Measurements from ENCODE around the gene SAT2.
A peak's percentile ranks its signal among the peaks of the same experiment; 100 is the strongest.

Gene SAT2

DNA sequence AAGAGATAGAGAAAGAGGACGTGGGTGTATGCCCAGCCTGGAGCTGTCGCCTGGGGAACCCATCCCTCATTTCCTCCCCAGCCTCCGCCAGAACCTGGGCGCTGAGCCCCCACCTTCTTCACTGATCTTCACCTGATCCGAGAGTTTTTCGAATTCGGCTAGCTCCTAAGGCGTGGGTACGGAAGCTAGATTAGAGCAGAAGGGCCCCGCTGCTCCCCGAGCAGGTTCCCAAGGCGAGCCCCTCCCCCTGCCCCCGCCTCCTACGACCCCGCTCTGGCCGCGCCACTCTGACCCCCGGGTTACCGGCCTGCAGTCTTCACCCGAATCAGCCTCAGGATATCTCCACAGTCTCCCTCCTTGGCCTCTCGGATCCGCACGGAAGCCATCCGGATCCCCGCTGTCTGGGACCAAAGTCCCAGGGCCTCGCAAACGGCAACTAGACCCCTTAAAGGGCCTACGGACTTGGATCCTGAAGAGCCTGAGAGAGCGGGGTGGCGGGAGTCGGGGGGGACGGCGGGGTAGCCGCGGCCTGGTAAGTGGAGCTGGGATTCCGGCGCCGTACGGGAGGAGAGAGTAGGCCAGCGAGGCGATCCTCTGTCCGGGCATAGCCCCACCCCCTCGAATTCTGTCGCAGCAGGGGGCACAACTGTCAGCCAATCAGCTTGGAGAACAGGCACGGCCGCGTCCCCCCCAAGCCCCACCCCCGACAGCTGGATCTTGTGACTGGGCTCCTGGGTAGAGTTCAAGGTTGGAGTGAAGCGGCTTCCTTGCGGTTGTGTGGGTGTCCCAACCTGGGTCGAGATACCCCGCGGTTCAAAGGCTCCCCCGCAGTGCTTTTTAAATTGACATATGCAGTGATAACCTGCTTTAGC, at the start of gene SAT2:
Gene SAT2, minus strand, starts transcription at position 572 of the 872 bp plus-strand sequence. Its CDS starts 186 bp downstream, at position 386.
- TF ChIP-seq, protein P1, sequence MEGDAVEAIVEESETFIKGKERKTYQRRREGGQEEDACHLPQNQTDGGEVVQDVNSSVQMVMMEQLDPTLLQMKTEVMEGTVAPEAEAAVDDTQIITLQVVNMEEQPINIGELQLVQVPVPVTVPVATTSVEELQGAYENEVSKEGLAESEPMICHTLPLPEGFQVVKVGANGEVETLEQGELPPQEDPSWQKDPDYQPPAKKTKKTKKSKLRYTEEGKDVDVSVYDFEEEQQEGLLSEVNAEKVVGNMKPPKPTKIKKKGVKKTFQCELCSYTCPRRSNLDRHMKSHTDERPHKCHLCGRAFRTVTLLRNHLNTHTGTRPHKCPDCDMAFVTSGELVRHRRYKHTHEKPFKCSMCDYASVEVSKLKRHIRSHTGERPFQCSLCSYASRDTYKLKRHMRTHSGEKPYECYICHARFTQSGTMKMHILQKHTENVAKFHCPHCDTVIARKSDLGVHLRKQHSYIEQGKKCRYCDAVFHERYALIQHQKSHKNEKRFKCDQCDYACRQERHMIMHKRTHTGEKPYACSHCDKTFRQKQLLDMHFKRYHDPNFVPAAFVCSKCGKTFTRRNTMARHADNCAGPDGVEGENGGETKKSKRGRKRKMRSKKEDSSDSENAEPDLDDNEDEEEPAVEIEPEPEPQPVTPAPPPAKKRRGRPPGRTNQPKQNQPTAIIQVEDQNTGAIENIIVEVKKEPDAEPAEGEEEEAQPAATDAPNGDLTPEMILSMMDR (IDR thresholded peaks at IDR 0.05; ENCODE audit: unreplicated experiment in 3 of 3) = no peak
- Mint-ChIP-seq H3K36me3 (ENCODE audit: low read depth) (peaks cover 13% of the 10 kb centered on the region), H3K4me3 (peak within 1 kb of the TSS; percentile 97 to 98 (median 97)), H3K27ac (peak within 1 kb of the TSS; percentile 94 to 98 (median 97)), H3K27me3 (ENCODE audit: low read depth) (no peaks in the 10 kb centered on the region), H3K4me1 (peaks cover 10% of the 10 kb centered on the region), H3K9me3 (no peaks in the 10 kb centered on the region)

DNA sequence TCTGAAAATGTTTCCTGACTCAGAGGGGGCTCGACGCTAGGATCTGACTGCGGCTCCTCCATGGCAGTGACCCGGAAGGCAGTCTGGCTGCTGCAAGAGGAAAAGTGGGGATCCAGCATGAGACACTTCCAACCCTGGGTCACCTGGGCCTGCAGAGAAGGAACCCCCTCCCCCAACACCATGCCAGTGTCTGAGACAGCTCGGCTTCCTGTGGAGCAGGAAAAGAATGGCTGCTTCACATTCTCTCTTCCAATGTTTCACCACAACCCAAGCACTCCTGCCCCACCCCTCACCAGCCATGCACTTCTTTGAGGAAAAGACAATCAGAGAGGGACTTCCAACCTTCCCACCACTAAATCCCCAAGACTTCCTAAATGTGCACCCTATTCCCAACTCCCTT, 48.9 kb upstream of the SAT2 start:
- Mint-ChIP-seq H3K9me3 (peaks cover 3% of the 10 kb centered on the region), H3K27ac (no peak overlapping the region), H3K36me3 (ENCODE audit: low read depth) (peaks cover 52% of the 10 kb centered on the region), H3K4me1 (no peaks in the 10 kb centered on the region), H3K27me3 (ENCODE audit: low read depth) (no peaks in the 10 kb centered on the region), H3K4me3 (no peak overlapping the region)
- TF ChIP-seq, protein P1 (IDR thresholded peaks at IDR 0.05; ENCODE audit: unreplicated experiment in 3 of 3) = no peak

GRCh38 chr17:7674934-7675333, 47.3 kb upstream of the SAT2 start:
- H3K36me3 Mint-ChIP-seq (ENCODE audit: low read depth) = peaks cover 61% of the 10 kb centered on the region
- H3K27ac Mint-ChIP-seq = no peak overlapping the region
- no peaks in the 10 kb centered on the region for H3K4me1 Mint-ChIP-seq
- TF ChIP-seq, protein P1 (IDR thresholded peaks at IDR 0.05; ENCODE audit: unreplicated experiment in 3 of 3) = no peak
- H3K9me3 Mint-ChIP-seq = peaks cover 3% of the 10 kb centered on the region
- no peak overlapping the region for H3K4me3 Mint-ChIP-seq
- H3K27me3 Mint-ChIP-seq (ENCODE audit: low read depth) = no peaks in the 10 kb centered on the region

GRCh38 chr17:7673239-7673638, 45.6 kb upstream of the SAT2 start:
- TF ChIP-seq, protein P1 (IDR thresholded peaks at IDR 0.05; ENCODE audit: unreplicated experiment in 3 of 3) = peak; percentile 18 to 39 (median 33)
- no peak overlapping the region for H3K27ac Mint-ChIP-seq

GRCh38 chr17:7668482-7668881, 40.9 kb upstream of the SAT2 start:
- Mint-ChIP-seq H3K36me3 (ENCODE audit: low read depth) (peaks cover 57% of the 10 kb centered on the region), H3K9me3 (peaks cover 3% of the 10 kb centered on the region), H3K4me3 (no peak overlapping the region), H3K27ac (no peak overlapping the region), H3K27me3 (ENCODE audit: low read depth) (no peaks in the 10 kb centered on the region), H3K4me1 (no peaks in the 10 kb centered on the region)
- TF ChIP-seq, protein P1 (IDR thresholded peaks at IDR 0.05; ENCODE audit: unreplicated experiment in 3 of 3) = no peak

More at GRCh38 chr17:7673239-7673638, 45.6 kb upstream of the SAT2 start:
- no peaks in the 10 kb centered on the region for H3K27me3 Mint-ChIP-seq (ENCODE audit: low read depth)
- no peaks in the 10 kb centered on the region for H3K4me1 Mint-ChIP-seq
- H3K36me3 Mint-ChIP-seq (ENCODE audit: low read depth) = peaks cover 73% of the 10 kb centered on the region
- no peak overlapping the region for H3K4me3 Mint-ChIP-seq
- peaks cover 3% of the 10 kb centered on the region for H3K9me3 Mint-ChIP-seq

Measured in nephron (organoid).